ENCODE results near the gene WDPCP. TPM values are rescaled to one million over a fixed set of nuclear protein-coding genes. Genes with fewer than 3 reads are reported as not detected.
"Not testable (repeated sequence)": the region's sequence is repeated elsewhere in the genome, so short reads cannot be mapped to it uniquely, and the experiment has no call there.

WDPCP gene
- total RNA-seq, 4 donors from 2014 or later, result 6.5 to 41.3 (median 7.4) TPM

GRCh38 chr2:63078852-63079606 is 509.2 kb downstream of the WDPCP start:
- no peak for TF ChIP-seq POLR2A (IDR thresholded peaks at IDR 0.05)
- no peak for TF ChIP-seq CTCF (IDR thresholded peaks at IDR 0.05)
- H3K4me1 ChIP-seq, result no peaks in the 10 kb centered on the region
- H3K9me3 ChIP-seq, result no peaks in the 10 kb centered on the region
- DNase-seq, result no peak
- H3K4me3 ChIP-seq, result no peak overlapping the region
- no peaks in the 10 kb centered on the region for H3K27me3 ChIP-seq
- no peaks in the 10 kb centered on the region for H3K36me3 ChIP-seq
- no peak overlapping the region for H3K27ac ChIP-seq

GRCh38 chr2:63074399-63074798 is 513.9 kb downstream of the WDPCP start:
- not testable (repeated sequence) for H3K27me3 ChIP-seq, DNase-seq, H3K36me3 ChIP-seq, H3K9me3 ChIP-seq, H3K4me1 ChIP-seq, H3K27ac ChIP-seq, H3K4me3 ChIP-seq

GRCh38 chr2:63073994-63074393 is 514.3 kb downstream of the WDPCP start:
- H3K9me3 ChIP-seq, result no peaks in the 10 kb centered on the region
- DNase-seq, result no peak
- TF ChIP-seq POLR2A (IDR thresholded peaks at IDR 0.05) (no peak), CTCF (IDR thresholded peaks at IDR 0.05) (no peak)
- no peak overlapping the region for H3K4me3 ChIP-seq
- H3K36me3 ChIP-seq, result no peaks in the 10 kb centered on the region
- H3K27me3 ChIP-seq, result no peaks in the 10 kb centered on the region
- no peaks in the 10 kb centered on the region for H3K4me1 ChIP-seq
- no peak overlapping the region for H3K27ac ChIP-seq

GRCh38 chr2:63071664-63072063 is 516.6 kb downstream of the WDPCP start:
- TF ChIP-seq POLR2A (IDR thresholded peaks at IDR 0.05) (no peak), CTCF (IDR thresholded peaks at IDR 0.05) (no peak)
- Histone ChIP-seq H3K27me3 (no peaks in the 10 kb centered on the region), H3K36me3 (no peaks in the 10 kb centered on the region), H3K4me3 (no peak overlapping the region), H3K4me1 (no peaks in the 10 kb centered on the region), H3K9me3 (no peaks in the 10 kb centered on the region), H3K27ac (no peak overlapping the region)
- DNase-seq, result no peak

Small RNAs within 50 kb of the gene (small RNA-seq; reads per million reads assigned to genes)
- gene RF00017, result 0 reads per million in 2 donors

Other genes starting within 250 kb of the WDPCP start
- gene MDH1, start 486 bp upstream of the WDPCP start, total RNA-seq, result 100 to 1,000 TPM in 3 of 4 donors, 10 to 100 TPM in 1; 59.4 to 178 (median 127) TPM